HG02610 (cell line): ENCODE results near the gene DGKE.

Experiments used
- ATAC-seq: cut with Tn5 transposase; IDR thresholded peaks from one replicate; pipeline ENCODE4 v1.9.1; 2021; ENCODE audit warnings: mild to moderate bottlenecking, moderate library complexity; ENCODE audit not compliant: unreplicated experiment

The DGKE gene

DNA sequence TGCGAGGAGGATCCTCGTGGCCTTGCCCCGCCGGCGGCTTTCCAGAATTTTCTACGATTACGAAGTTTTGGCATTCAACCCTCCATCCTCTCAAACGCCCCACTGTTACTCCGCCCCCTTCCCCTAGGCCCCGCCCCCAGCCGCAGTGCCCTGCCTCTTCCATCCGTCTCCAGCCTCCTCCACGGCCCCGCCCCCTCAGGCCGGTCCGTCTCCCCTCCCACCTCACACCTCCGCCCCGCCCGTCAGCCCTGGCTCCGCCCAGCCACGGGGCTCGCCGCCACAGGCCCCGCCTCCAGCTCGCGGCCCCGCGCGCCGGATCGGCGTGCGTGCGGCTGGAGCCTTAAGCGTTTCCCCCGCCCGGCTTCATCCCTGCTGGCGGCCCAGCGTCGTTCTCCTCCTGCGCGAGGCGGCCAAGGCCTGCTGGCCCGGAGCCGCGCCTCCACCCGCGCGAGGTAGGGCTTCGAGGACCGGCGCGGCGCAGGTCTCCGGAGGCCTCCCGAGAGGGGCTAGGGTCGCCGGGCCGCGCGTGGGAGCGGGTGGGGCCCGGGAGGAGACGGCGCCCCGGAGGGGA is at the start of gene DGKE, which contains the start of gene C17orf67:
Gene DGKE (plus strand): TSS at position 343 of the 571 bp plus-strand sequence. CDS start 645 bp downstream, outside the sequence.
Gene C17orf67 (minus strand): TSS at position 112 of the 571 bp plus-strand sequence. CDS start 18,110 bp downstream, outside the sequence.
- peak; percentile 85 for ATAC-seq

- ATAC-seq, result no peak
These were observed 48.5 kb upstream of the DGKE start for GRCh38 chr17:56785405-56785804.

GRCh38 chr17:56785997-56786680 is 47.8 kb upstream of the DGKE start:
- no peak for ATAC-seq

DNA sequence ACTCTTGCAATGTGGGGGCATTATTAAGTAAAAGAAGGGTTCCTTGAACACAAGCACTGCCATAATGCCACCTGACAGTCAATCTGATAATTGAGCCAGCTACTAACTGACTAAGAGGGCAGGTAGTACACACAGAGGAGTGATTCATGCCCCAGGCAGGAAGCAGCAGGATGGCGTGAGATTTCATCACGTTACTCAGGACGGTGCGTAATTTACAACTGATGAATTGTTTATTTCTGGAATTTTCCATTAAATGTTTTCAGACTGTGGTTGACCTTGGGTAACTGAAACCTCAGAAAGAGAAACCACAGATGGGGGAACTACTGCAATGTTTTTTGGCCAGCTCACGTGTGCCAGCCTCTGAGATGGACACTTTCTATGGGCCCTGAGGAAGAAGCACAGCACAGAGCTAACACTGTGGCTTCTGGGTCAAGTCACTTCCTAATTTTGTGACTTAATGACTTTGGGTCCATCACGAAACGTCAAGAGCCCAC is 46.9 kb upstream of the DGKE start:
- peak; percentile 88 for ATAC-seq

- no peak for ATAC-seq
These were observed 41.7 kb upstream of the DGKE start for GRCh38 chr17:56792267-56792666.

DNA sequence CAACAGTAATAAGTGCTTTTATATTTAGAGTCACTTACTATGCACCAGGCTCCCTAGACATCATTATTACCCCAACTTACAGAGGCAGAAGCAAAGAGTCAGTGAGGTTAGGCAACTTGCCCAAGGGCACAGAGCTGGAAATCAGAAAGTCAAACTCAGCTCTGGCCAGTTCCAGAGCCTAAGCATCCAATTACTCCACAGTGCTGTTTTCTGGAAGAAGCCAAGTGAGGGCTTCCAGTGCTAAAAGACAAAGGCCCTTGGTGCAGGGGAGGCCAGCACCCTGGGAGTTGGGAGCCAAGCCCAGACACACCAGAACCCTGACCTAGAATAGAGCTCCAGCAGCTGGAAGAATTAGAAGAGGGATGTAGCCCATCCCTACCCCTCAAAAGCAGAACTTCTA is 40.4 kb upstream of the DGKE start:
- ATAC-seq, result no peak

DNA sequence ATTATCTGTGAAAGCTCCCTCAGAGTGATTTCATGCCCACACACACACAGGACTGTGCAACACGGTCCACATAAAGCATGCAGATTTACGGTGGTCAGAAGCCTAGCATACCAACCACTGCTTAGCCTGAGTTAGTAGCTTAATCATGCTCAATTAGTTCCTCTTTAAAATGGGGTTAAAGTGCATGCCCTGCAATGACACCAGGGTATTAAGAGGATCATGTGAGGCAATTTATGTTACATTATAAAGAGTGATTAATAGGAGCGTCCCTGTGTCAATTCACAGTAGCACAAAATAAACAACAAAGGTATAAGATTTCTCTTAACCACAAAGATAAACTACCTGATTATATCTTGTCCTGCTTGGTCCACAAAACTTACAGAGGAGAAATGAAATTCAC is 40.0 kb upstream of the DGKE start:
- ATAC-seq, result no peak

- ATAC-seq, result no peak
These were observed 38.6 kb upstream of the DGKE start for GRCh38 chr17:56795221-56795865.

GRCh38 chr17:56796536-56796935 is 37.4 kb upstream of the DGKE start:
- ATAC-seq, result no peak

GRCh38 chr17:56798916-56799315 is 35.0 kb upstream of the DGKE start:
- no peak for ATAC-seq

DNA sequence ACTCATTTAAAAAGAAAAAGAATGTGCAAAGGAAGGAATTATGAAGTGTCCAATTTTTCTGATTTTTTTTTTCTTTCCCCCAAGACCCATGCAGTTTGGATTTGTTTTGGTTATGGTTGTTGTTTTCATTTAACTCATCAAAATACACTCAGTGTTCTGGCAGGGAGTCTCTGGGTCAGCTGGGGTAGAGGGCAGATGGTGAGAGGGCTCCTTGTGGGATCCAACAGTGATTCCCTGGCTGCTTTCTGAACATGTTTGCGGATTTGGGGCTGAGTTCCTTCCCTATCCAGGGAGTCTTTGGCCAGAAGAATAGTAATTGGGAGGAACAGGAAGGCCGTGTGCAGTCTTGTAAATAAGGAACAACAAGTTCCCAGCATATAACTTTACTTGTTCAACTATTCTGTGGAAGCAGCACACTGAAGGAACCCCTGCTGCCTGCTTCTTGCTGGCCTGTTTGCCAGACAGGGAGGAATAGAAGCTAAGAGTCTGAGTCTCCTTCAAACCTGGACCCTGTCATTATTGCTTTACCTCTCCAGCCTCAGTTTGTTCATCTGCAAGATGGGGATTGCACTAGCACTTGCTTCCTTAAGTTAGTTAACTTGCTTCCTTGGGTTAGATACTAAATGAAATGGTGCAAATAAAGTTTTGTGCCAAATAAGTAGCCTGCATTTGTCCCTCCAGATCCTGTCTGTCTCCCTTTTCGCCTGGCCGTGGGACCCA is 32.3 kb upstream of the DGKE start:
- ATAC-seq, result no peak

DNA sequence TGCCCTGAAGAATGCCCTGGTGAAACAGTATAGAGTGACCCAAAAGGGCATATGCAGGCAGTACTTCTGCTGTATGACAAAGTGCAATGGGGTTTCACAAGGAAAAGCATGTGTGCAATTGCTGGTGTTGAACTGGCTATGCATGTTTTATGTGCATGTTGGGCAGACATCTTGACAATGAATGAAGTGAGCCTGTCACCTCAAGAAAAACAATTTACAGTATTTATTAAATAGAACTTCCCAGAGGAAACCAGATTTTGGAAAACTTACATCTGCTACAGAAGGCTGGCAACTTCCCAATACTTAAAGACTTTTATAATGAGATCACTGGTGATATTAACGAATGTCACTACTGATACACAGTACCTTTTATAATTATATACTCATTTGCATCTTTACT is 30.9 kb upstream of the DGKE start:
- ATAC-seq, result no peak

DNA sequence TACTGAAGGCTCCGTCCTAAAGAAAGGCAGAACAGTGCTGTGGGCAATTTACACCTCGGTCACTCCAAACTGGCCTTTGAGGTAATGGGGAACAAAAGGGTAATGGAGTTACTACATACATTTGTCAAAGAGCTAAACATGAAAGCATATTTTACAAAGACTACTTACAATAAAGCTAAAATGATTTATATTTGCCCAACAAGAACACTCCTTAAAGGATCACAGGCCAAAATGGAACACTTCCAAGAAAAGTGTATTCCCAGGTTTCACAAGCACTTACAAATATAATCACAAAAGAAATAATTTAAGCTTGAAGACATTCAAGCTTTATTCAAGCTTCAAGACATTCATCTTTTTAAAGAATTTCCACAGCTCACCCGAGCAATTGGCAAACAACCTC is 29.5 kb upstream of the DGKE start:
- ATAC-seq, result no peak

DNA sequence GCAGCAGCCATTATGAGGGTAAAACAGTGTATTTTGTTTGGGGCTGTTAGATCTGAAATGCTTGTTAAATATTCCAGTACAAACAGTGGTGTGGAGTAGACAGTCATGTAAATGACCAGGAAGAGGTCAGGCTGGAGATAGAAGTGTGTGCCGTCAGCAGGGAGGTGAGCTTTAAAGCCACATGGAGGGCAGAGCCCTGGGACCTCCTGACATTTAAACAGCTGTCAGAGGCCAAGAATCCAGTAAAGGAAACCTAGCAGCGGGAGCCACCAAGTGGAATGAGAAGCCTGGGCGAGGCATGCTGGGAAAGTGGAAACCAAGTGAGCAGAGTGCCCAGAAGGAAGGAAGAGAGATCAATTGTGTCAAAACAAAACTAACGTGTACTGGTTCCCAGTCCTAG is 27.0 kb upstream of the DGKE start:
- no peak for ATAC-seq

GRCh38 chr17:56807723-56808122 is 26.2 kb upstream of the DGKE start:
- no peak for ATAC-seq

GRCh38 chr17:56808503-56808902 is 25.4 kb upstream of the DGKE start:
- ATAC-seq, result no peak

- no peak for ATAC-seq
These were observed 24.7 kb upstream of the DGKE start for GRCh38 chr17:56809106-56809819.

DNA sequence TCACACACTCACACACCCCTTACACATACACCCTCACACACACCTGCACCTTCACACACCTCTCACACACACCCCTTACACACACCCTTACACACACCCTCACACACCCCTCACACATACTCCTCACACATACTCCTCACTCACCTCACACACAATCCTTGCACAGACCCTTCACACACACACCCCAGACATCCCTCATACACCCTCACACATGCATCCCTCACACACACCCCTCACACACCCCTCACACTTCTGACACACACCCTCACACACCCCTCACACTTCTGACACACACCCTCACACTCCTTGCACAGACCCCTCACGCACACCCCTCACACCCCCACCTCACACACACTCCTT is 24.2 kb upstream of the DGKE start:
- ATAC-seq, result no peak

- ATAC-seq, result no peak
These were observed 23.6 kb upstream of the DGKE start for GRCh38 chr17:56810343-56810742.

GRCh38 chr17:56810891-56811775 is 22.8 kb upstream of the DGKE start:
- no peak for ATAC-seq
